Stomach (tissue), 4 donors: ENCODE data around the gene FOXS1.

Experiments
- EP300 ChIP-seq: sonication (generic); formaldehyde crosslinking; IDR thresholded peaks from one replicate; pipeline ENCODE4 v1.6.1; 2017; ENCODE audit warnings: antibody characterized with exemption
- POLR2AphosphoS5 ChIP-seq, 3 donors: sonication (generic); formaldehyde crosslinking; IDR thresholded peaks; one replicate each; pipeline ENCODE4 v1.6.1; 2016; ENCODE audit warnings: antibody characterized with exemption in 3 of 3
- TF ChIP-seq, protein P1 (sequence below), 7 experiments: fragments of 450-650 bp in 4 of 7; fragments of 200-600 bp in 3 of 7; sonication (generic) in 3 of 7; IDR thresholded peaks; one replicate each; pipeline ENCODE4 v1.5.1; 2016 to 2019; ENCODE audit warnings: antibody characterized with exemption in 7 of 7, control low read depth in 2 of 7, mild to moderate bottlenecking in 1 of 7

DNA sequence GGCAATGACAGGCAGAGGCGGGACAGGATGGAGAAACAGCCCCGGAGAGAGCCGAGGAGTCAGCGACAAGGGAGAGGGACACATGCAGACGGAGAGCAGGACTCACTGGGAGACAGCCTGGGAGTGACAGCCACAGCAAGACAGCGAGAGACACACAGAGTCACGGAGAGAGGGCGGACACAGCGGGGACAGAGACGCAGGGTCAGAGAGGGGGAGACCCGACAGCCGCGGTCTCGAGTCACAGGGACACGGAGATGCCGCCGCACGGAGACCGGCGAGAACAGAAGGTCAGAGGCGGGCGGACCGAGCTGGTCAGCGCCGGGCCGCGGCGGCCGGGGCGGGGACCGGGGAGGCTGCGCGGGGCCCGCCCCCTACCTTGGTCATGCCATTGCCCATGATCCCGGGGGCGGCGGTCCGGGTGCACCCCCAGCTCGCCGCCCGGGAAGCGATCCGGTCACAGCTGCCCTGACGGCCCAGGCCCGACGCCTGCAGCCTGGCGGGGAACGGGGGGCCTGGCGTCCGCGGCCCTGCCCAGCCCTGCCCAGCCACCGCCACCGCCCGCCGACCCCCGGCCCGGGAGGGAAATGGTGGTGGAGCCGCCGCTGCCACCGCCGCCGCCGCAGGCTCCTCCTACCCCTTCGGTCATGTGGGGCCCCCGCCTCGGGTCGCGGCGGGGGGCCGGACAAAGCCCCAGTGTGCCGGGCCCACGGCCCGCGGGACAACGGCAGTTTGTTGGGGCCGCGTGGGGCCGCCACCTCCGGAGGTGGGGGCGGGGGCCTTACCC lies 24.7 kb upstream of the FOXS1 start, which contains the start of the genes DUSP15 and TTLL9:
- TF ChIP-seq EP300 = no peak
- TF ChIP-seq, protein P1, sequence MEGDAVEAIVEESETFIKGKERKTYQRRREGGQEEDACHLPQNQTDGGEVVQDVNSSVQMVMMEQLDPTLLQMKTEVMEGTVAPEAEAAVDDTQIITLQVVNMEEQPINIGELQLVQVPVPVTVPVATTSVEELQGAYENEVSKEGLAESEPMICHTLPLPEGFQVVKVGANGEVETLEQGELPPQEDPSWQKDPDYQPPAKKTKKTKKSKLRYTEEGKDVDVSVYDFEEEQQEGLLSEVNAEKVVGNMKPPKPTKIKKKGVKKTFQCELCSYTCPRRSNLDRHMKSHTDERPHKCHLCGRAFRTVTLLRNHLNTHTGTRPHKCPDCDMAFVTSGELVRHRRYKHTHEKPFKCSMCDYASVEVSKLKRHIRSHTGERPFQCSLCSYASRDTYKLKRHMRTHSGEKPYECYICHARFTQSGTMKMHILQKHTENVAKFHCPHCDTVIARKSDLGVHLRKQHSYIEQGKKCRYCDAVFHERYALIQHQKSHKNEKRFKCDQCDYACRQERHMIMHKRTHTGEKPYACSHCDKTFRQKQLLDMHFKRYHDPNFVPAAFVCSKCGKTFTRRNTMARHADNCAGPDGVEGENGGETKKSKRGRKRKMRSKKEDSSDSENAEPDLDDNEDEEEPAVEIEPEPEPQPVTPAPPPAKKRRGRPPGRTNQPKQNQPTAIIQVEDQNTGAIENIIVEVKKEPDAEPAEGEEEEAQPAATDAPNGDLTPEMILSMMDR (IDR thresholded peaks at IDR 0.05) = no peak
- TF ChIP-seq POLR2AphosphoS5 (IDR thresholded peaks at IDR 0.05) = no peak
